GM18870 (cell line): ENCODE data around the gene KCNJ14.

ENCODE experiments used
- ATAC-seq: cut with Tn5 transposase; IDR thresholded peaks from one replicate; pipeline ENCODE4 v1.9.1; 2021; ENCODE audit warnings: moderate library complexity; ENCODE audit not compliant: unreplicated experiment

KCNJ14 gene

GRCh38 chr19:48502350-48503018, 47.1 kb downstream of the KCNJ14 start:
- no peak for ATAC-seq

GRCh38 chr19:48506138-48506733, 50.9 kb downstream of the KCNJ14 start:
- ATAC-seq, result no peak

- no peak for ATAC-seq
Measured at GRCh38 chr19:48507911-48508439, 52.6 kb downstream of the KCNJ14 start.

DNA sequence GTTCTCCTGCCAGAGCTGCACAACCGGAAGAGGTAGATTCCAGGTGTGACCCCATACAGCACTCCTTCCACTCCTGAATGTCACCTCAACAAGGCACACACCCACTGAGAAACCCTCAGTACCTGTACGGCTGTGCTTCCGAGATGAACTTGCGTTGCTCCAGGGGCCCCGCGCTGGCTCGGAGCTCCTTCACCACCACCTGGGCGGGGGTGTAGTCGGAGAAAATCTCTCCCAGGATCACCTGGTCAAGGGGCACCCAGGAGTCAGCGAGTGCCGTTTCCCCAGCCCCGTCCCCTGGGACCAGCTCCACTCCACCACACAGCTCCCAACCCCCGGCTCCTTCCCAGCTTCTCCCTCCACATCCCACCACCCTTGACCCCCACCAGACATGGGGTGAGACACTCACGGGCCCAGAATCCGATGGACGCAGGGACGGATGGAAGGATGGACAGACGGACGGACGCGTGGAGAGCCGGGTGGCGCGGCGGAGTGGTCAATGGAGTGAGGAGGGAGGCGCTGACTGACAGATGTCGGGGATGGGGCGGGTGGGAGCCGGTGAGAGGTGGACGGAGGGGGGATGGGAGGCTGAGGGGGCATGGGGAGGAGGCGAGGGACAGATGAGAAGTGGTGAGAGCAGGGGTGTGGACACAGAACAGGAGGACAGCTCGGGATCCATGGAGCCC, 53.5 kb downstream of the KCNJ14 start:
- ATAC-seq, result no peak

GRCh38 chr19:48509467-48510194, 54.3 kb downstream of the KCNJ14 start:
- no peak for ATAC-seq

DNA sequence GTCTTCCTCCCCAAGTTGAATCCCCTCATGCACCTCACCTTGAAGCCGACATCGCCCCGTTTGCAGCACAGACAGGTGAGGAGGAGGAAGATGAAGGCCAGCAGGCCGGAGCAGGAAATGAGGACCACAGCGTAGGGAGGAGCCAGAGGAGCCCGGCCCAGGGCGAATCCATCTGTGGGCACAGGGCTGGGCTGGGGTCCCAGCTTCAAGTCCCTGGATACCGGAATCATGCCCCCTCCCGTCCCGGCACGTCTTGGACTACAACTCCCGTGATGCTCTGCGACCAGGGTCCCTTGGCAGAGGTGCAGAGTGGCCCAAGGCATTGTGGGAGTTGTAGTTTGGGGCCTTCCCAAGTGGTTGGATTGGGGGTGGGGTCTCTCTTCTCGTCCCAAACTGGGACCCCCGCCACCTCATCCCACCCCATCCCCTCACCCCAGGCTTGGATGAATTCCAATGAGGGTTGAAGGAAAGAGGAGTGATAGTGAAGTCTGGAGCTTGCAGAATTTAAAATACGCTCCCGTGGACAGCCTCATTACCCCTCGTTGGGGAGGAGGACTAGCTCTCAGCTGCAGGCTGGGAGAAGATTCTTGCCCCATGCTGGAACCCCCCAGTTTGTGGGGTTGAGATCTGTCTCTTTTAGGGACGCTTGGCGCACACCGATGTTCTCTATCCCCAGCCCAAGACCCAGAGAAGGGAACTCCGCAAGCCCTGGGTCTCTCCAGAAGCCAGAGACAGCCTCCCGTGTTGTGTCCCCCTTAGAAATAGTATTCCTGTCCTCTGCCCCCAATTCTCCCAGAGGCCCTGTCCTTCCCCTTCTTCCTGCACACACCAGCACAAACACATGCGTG, 55.3 kb downstream of the KCNJ14 start:
- ATAC-seq, result no peak

DNA sequence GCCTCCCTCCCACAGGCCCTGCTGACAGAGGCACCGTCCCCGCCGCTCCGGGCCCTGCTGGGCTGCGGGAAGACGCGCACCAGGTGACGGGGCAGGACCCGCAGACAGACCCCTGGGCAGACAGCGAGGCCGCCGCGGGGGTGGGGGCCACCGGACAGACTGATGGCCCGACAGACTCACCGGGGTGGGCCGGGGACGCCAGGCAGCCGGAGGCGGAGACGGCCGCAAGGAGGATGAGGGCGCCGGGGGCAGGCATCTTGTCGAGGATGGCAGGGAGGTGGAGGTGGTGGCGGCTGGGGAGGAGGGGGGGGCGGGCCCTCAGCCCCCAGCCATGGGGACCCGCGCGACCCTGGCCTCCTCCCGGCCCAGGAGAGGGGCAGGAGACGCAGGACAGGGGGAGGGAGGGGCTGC, 56.0 kb downstream of the KCNJ14 start:
- no peak for ATAC-seq

DNA sequence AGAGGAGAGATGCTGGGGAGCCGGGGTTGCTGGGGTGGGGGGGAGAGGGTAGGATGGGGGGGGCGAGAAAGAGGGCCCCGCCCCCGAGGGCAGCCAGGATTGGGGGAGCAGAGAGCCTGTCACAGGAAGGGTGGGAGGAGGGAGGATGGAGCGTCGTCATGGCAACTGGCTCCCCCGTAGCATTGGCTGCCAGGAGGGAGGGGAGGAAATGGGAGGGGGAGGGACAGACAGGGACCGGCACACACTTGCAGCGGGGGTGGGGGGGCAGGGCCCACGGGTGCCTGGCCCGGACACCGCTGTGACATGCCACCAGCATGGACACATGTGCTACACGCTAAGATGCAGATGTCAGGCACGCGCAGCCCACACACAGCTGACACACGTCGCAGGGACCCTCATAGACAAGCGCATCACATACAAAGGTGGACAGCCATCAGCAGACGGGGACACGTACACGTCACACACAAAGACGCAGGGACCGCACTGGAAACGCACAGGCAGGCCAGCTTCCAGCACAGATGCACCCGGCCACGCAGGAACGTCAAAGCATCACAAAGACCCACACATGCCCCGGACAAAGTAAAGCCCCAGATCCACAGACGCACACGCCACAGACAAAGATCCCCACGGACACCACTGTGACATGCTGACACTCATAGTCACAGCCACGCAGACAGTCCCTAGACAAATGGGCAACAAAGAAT, 56.6 kb downstream of the KCNJ14 start, which contains the start of gene LMTK3:
TSS of gene LMTK3 (minus strand) at position 36 of the 704 bp plus-strand sequence. CDS start 259 bp downstream, outside the sequence.
- no peak for ATAC-seq

DNA sequence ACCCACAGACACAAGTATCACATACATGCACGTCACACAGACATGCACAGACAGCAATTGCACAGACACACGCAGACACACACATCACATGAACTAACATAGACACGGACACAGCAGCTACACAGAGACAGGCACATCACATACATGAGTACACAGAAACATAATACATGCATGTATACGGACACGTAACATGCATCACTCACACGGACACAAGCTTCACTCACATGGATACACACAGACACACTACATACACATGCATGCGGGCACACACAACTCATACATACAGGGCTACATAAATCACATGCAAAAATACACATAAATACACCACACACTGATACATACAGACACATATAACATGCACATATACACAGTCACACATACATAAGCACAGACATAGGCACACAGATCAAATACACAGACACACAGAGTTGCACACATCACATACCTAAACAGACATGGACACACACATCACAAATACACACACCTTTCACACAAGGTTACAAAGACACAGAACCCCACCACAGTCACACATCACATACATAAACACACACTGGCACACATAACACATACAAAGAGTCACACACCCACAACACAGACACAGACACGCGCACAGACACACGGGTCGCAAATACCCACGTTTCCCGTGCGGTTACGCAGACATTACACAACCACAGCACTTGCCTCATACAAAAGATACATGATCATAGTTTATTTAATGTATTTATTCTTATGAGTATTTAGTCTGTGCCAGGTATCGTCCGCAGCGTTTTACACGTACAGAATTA, 57.3 kb downstream of the KCNJ14 start:
- no peak for ATAC-seq

GRCh38 chr19:48513289-48514122, 58.1 kb downstream of the KCNJ14 start:
- no peak for ATAC-seq

- ATAC-seq, result no peak
Measured at GRCh38 chr19:48514123-48514458, 58.7 kb downstream of the KCNJ14 start.

DNA sequence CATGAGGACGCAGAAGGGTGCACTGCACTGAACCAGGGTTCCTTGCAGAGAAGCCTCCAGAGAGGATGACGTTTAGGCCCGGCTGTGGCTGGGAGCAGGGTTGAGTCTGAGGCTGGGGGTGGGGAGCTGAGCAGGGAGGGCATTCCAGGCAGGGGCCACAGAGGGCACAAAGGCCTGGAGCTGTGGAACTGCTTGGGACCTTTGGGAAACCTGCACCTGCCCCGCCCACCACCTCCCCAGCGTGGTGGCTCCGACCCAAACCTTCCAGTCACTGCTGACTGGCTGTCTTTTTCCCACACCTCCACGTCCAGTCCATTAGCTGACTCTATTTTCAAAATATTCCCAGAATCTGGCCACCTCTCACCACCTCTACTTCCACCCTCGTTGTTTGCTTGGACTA, 61.2 kb downstream of the KCNJ14 start:
- ATAC-seq, result no peak
